GM12873 (cell line): ENCODE measurements around the gene PLPP3.

Source experiments
- CTCF ChIP-seq: IDR thresholded peaks from 2 replicates; pipeline ENCODE4 v1.5.1; 2012; ENCODE audit warnings: low read depth, mild to moderate bottlenecking, moderate library complexity, low read length, control low read depth; ENCODE audit not compliant: insufficient read depth; ENCODE audit errors: missing control alignments

The PLPP3 gene

DNA sequence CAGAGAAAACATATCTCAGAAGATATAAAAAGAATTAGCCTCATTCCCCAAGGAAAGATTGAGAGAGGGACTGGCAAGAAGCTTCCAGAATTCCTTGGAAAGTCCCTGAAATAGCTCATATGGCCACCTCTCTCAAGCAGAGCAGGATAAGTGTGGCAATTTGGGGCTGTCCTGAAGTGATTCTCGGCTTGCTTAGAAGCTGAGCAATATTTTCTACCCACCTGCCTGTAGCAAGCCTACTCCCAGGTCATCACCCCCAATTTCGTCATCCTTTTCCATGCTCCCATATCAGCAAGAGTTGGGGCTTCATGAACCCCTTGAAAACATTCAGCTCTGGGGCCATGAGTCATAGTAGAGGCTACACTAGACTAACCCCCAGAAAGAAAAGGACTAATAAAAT is 131.5 kb downstream of the PLPP3 start:
- TF ChIP-seq CTCF, result no peak

DNA sequence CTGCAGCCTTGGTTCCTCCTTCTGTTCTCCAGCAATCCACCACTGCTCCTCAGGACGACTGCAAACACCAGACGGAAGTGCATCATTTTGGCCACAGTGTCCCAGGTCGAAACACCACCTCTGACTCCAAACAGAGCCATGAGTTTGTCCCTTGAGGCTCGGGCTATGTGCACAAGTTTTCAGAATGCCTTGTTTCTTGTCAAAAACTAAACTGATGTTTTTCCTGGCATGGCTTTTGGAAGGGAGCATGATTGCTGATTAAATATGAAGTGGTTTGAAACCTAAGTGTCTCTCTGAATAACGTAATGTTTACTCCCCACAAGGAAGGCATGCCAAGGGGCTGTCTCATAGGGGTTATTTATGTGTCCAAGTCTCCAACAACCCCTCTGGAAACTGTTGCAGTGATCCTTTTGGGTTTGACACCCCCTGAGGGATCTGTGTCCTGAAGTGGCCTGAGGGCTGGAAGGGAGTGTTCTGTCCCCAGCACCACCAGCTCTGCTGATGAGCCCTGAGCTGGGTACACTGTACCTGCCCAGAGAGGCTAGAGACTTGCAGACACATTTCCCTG is 132.7 kb downstream of the PLPP3 start:
- TF ChIP-seq CTCF, result no peak

GRCh38 chr1:56444960-56445646 is 134.3 kb downstream of the PLPP3 start:
- TF ChIP-seq CTCF, result no peak
